ENCODE results near the gene CDK14. TPM values are rescaled to one million over a fixed set of nuclear protein-coding genes. Genes with fewer than 3 reads are reported as not detected.

The CDK14 gene
- total and polyA plus RNA-seq, 2 of the 8 experiments (the other 6 are each of a cell fraction or from before 2014, with no cell fraction given): 5.5 to 47.3 TPM

DNA sequence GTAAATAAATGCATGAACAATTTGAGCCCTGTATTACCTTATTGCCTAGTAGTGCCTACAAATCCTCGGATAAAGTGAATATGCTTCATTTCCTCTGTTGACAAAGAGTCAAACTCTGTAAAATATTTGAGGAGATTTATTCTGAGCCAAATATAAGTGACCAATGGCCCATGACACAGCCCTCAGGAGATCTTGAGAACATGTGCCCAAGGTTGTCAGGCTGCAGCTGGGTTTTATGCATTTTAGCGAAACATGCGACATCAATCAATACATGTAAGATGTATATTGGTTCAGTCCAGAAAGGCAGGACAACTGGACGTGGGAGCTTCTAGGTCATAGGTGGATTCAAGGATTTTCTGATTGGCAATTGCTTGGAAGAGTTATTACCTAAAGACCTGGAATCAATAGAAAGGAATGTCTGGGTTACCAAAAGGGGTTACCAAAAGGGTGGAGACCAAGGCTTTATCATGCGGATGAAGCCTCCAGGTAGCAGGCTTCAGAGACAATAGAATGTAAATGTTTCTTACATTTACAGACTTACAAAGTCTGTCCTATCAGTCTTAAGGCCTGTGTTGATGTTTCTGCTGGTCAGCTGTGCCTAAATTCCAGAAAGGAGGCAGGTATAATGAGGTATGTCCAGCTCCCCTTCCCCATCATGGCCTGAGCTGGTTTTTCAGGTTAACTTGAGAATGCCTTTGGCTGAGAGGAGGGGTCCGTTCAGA lies 448.0 kb downstream of the CDK14 start (continued):
- TF ChIP-seq, protein P1, sequence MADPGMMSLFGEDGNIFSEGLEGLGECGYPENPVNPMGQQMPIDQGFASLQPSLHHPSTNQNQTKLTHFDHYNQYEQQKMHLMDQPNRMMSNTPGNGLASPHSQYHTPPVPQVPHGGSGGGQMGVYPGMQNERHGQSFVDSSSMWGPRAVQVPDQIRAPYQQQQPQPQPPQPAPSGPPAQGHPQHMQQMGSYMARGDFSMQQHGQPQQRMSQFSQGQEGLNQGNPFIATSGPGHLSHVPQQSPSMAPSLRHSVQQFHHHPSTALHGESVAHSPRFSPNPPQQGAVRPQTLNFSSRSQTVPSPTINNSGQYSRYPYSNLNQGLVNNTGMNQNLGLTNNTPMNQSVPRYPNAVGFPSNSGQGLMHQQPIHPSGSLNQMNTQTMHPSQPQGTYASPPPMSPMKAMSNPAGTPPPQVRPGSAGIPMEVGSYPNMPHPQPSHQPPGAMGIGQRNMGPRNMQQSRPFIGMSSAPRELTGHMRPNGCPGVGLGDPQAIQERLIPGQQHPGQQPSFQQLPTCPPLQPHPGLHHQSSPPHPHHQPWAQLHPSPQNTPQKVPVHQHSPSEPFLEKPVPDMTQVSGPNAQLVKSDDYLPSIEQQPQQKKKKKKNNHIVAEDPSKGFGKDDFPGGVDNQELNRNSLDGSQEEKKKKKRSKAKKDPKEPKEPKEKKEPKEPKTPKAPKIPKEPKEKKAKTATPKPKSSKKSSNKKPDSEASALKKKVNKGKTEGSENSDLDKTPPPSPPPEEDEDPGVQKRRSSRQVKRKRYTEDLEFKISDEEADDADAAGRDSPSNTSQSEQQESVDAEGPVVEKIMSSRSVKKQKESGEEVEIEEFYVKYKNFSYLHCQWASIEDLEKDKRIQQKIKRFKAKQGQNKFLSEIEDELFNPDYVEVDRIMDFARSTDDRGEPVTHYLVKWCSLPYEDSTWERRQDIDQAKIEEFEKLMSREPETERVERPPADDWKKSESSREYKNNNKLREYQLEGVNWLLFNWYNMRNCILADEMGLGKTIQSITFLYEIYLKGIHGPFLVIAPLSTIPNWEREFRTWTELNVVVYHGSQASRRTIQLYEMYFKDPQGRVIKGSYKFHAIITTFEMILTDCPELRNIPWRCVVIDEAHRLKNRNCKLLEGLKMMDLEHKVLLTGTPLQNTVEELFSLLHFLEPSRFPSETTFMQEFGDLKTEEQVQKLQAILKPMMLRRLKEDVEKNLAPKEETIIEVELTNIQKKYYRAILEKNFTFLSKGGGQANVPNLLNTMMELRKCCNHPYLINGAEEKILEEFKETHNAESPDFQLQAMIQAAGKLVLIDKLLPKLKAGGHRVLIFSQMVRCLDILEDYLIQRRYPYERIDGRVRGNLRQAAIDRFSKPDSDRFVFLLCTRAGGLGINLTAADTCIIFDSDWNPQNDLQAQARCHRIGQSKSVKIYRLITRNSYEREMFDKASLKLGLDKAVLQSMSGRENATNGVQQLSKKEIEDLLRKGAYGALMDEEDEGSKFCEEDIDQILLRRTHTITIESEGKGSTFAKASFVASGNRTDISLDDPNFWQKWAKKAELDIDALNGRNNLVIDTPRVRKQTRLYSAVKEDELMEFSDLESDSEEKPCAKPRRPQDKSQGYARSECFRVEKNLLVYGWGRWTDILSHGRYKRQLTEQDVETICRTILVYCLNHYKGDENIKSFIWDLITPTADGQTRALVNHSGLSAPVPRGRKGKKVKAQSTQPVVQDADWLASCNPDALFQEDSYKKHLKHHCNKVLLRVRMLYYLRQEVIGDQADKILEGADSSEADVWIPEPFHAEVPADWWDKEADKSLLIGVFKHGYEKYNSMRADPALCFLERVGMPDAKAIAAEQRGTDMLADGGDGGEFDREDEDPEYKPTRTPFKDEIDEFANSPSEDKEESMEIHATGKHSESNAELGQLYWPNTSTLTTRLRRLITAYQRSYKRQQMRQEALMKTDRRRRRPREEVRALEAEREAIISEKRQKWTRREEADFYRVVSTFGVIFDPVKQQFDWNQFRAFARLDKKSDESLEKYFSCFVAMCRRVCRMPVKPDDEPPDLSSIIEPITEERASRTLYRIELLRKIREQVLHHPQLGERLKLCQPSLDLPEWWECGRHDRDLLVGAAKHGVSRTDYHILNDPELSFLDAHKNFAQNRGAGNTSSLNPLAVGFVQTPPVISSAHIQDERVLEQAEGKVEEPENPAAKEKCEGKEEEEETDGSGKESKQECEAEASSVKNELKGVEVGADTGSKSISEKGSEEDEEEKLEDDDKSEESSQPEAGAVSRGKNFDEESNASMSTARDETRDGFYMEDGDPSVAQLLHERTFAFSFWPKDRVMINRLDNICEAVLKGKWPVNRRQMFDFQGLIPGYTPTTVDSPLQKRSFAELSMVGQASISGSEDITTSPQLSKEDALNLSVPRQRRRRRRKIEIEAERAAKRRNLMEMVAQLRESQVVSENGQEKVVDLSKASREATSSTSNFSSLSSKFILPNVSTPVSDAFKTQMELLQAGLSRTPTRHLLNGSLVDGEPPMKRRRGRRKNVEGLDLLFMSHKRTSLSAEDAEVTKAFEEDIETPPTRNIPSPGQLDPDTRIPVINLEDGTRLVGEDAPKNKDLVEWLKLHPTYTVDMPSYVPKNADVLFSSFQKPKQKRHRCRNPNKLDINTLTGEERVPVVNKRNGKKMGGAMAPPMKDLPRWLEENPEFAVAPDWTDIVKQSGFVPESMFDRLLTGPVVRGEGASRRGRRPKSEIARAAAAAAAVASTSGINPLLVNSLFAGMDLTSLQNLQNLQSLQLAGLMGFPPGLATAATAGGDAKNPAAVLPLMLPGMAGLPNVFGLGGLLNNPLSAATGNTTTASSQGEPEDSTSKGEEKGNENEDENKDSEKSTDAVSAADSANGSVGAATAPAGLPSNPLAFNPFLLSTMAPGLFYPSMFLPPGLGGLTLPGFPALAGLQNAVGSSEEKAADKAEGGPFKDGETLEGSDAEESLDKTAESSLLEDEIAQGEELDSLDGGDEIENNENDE (IDR thresholded peaks at IDR 0.05; ENCODE audit: insufficient replicate concordance, low read length): peak; percentile 79
- TF ChIP-seq EZH2 (IDR thresholded peaks at IDR 0.05; ENCODE audit: low read depth, low read length, severe bottlenecking) (no peak), POU5F1 (IDR thresholded peaks at IDR 0.05; ENCODE audit: low read depth, low read length) (0 out of 2 replicates have a peak, but pooled peaks have one; percentile 57)
